Cortex of kidney (tissue), 1 donor: ENCODE results near the gene FOXA3.
"Not testable (repeated sequence)": the region's sequence is repeated elsewhere in the genome, so short reads cannot be mapped to it uniquely, and the experiment has no call there.

ENCODE experiments used
- DNase-seq: peaks from one replicate; lab custom pipeline; 2025; lab: John Stamatoyannopoulos, UW

Gene FOXA3

DNA sequence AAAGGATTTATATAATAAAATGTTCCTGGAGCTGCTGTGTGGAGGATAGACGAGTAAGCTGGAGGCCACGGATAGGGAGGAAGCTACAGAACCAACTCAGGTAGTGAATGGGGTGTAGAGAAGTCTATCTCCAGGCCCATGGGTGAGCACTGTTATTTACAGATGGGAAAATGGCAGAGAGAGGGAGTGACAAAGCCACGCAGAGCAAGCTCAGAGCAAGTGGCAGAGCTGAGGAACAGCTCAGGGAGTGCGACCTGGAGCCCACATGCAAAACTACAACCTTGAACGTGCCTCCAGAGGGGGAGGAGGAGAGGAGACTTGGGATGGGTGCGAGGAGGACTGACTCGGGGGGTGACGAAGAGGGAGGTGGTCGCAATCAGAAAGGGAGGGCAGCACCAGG is 35.6 kb upstream of the FOXA3 start:
- DNase-seq = no peak

DNA sequence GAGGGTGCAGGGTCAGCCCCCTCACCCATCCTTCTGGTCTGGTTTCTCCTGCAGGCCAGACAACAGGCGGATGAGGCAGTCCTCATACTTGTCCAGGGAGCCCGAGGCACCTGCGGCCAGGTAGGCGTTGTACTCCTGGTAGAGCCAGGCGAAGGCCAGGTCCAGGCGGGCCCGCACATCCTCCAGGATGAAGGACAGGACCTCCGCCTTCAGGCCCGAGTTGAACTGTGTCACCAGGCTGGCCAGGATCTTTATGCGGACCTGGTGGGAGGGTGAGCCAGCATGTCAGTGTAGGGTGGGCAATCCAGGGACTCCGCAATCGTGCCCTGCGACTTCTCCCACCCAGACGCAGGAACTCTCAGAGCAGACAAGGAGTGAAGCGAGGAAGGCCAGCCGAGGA is 35.2 kb upstream of the FOXA3 start:
- no peak for DNase-seq

DNA sequence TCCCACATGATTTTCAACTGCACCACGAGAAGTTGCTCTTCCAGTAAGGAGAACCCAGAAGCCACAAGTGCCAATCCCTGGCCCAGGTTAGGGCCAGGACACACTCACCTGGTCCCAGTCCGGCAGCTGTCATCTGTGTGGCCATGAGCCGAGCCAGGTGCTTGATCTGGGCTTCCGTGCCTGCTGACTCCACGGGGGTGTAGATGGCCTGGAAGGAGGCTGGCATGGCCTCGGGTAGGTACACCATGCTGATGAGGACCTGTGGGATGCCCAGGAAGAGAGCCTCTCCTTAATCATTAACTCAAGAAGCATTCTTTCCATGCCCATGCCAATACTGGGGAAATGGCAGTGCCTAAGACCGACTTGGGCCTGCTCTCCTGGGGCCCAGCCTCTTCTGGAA is 29.2 kb upstream of the FOXA3 start:
- no peak for DNase-seq

DNA sequence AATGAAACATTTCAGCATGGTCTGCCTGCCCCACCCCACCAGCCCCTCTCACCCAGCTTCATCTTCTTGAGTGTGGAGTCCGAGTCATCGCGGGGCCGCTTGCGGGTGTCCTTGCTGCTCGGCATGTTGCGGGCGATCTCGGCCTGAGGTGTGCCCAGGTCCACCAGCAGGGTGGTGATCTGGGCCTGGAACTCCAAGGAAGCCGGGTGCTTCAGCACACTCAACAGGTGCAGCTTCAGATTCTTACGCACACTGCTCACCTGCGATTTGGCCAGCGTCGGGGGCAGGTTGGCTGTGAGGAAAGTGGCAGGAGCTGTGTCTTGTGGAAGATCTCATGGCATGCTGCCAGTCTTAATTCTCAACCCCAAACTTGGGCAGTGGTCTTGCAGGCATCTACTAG is 21.9 kb upstream of the FOXA3 start:
- no peak for DNase-seq

DNA sequence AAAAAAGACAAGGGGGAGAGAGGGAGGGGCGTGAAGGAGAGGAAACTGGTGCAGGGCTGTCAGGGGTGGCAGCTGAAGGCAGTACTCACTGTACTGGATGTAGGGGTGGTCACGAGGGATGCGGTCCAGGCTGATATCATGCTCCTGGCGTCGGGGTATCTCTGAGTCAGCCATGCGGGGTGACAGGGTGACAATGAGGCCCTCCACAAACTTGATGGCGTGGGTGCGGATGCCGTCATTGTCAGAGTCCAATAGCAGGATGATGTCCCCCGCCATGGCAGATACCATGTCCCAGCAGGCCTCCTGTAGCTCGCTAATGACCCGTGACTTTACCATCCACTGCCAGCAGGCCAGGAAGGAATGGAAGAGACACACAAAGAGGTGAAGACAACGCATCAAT is 16.5 kb upstream of the FOXA3 start:
- DNase-seq = no peak

DNA sequence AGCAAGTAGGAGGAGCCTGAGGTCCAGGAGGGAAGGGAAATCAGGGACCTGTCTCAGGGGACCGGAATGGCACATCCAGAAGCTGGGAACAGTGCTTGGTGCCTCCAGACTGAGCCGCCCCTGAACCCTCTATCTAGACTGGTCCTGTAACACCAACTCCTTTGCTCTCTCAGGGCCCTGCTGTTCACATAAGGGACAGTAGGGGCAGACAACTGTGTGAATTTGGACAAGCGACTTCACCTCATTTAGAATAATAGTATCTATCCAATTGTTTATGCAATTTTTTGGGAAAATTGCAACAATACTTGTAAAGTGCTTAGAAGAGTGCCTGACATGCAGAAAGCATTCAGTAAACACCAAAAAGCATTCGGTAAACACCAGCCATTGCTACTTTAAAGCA is 15.2 kb upstream of the FOXA3 start:
- DNase-seq = no peak

DNA sequence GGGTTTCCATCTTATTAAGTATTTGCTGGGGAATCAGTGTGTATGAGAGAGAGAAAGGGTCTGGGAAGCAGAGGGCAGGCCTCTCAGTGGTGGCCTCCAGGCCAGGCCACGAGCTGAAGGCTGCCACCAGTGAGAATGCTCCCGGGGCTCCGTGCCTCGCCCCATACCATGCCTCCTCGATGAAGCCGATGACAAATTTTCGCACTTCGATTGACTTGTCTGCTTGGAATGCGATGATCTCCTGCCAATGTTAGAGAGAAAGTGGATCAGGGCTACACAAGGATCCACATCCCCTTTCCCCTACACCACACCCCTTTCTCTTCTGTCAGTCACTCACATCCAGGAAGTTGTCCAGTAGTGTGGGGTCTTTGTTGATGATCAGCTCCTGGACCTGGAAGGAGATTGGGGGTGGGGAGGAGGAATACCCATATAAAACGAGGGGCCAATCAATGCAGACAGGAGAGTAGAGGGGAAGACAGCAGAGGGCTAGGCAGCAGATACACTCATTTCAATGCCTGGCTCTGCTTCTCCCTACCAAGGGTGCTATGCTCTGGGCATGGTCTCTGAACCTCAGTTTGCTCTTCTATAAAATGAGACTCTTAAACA is 11.9 kb upstream of the FOXA3 start:
- no peak for DNase-seq

DNA sequence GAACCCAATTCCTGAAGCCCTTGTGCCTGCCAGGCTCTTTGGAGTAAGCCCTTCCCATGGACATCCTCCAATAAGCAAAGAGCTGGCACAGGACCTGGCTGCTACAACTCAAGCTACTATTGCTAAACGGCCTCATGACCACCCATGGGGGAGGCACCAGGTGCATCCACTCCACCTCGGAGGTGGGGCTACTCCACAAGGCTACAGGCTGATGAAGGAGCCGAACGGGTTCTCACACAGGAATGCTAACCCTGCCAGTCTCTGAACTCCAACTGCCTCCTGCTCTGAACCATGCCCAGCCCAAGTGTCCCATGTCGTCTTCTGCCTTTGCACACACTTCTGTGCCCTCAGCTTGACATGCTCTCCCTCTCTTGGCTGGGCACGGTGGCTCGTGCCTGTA is 11.1 kb upstream of the FOXA3 start:
- no peak for DNase-seq

DNA sequence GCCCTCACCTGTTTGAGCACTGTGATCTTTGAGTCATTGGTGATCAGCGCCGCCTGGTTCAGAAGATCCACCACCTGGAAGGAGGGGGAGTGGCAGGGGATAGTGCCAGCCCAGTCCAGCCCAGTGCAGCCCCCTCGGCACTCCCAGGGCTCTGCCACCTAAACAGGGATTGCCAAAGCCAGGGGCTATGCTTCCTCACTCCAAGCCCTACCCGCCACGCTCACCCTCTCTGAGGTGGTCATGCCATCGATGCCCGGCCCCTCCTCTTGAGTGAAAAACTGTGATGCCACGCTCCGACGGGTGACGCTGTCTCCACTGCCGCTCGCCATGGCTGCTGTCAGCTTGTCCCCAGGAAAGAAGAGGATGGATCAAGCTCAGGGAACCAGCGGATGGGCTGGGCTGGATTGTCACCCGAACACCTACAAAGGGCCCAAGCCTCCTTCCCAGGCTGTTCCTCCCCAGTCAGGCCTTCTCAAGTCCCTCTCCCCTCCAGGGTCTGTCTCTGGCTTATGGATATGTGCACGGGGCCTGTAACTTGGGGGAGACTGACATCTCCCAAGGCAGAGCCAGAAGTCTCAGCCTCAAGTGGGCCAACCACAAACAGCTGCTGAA is 9.9 kb upstream of the FOXA3 start:
- DNase-seq = no peak

DNA sequence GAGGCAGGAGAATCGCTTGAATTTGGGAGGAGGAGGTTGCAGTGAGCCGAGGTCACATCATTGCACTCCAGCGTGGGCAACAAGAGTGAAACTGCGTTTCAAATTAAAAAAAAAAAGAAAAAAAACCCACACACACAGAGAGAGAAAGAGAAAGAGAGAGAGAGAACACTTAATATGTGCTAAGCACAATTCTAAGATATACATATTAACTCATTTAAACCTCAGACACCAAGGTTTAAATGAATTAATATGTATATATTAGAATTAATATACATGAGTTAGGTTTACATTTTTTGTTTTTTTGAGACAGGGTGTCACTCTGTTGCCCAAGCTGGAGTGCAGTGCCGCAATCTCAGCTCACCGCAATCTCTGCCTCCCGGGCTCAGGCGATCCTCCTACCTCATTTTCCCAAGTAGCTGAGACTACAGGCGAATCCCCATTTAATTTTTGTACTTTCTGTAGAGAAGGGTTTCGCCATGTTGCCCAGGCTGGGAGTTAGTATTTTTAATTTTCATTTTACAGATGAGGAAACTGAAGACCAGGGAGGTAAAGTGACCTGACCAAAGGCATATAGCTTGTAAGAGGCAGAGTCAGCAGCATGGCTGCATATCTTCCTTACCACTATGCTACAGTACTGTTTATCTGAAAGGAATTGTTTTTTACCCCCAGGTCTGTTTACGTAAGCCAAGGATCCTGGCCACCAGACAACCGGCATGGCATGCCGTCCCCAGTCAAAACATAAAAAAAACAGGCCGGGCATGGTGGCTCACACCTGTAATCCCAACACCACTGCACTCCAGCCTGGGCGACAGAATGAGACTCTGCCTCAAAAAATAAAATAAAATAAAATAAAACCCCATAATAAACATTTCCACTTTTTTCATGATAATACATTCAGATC is 3.5 kb upstream of the FOXA3 start:
- DNase-seq = no peak

DNA sequence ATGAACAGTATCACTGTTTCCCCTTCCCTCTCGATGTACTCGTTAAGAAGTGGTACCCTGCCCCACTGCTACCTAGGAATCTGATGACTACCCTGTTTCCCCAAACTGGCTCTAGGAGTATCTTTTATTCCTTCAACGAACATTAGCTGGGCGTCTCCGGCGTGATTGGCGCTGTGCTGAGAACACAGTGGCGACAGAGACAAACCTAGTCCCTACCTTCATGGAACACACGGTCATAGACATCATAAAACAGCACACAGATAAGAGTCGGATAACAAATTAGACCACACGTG is 1.9 kb upstream of the FOXA3 start:
- no peak for DNase-seq

DNA sequence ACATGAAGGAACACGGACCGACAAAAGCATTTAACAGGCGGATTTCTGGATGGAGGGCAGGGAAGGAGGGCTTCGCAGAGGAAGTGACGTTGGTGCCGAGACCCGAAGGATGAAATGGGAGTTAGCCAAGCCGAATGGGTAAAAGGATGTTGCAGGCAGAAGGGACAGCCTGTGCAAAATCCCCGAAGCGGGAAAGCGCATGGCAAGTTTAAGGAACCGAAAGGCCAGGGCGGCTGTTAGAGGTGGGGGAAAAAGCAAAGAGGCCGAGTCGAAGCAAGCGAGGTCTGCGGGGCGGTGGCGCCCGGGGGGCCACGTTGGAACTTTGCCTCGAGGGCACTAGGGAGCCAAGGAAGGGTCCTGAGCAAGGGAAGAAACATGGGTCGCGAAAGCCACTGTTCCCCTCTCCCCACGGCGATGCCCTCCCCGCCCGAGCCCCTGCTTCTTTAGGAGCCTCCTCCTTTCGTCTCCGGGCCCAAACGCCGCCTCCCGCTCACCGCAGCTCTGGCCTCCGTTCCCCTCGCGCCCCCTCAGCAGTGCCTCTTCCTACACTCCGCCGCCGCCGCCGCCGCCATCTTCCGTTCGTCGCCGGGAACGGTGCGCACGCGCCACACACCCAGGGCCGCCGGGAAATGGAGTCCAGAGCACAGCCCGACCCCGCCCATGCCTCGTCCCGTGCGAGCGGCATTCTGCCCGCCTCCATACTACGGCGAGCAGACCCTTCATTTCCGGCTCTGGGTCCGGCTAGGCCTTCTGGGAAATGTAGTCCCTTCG is 1.4 kb upstream of the FOXA3 start, which contains the start of gene SYMPK:
Gene SYMPK (minus strand): TSS at position 584 of the 771 bp plus-strand sequence. CDS start 8,652 bp downstream, outside the sequence.
- DNase-seq = peak; percentile 91

DNA sequence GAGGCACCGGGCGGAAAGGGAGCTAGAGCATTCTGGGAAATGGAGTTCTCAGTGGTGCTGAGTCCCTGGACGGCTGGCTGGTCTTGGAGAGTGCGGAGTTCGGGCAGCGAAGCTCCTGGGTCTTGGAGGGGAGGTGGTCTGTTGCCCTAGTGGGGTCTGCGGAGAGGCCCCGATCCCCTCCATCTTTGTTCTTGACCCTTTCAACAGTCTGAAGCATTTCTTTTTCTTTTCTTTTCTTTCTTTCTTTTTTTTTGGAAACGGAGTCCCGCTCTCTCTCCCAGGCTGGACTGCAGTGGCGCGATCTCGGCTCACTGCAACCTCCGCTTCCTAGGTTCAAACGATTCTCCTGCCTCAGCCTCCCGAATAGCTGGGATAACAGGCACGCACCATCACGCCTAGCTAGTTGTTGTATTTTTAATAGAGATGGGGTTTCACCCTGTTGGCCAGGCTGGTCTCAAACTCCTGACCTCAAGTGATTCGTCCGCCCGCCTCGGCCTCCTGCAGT is 739 bp upstream of the FOXA3 start:
- DNase-seq = no peak

DNA sequence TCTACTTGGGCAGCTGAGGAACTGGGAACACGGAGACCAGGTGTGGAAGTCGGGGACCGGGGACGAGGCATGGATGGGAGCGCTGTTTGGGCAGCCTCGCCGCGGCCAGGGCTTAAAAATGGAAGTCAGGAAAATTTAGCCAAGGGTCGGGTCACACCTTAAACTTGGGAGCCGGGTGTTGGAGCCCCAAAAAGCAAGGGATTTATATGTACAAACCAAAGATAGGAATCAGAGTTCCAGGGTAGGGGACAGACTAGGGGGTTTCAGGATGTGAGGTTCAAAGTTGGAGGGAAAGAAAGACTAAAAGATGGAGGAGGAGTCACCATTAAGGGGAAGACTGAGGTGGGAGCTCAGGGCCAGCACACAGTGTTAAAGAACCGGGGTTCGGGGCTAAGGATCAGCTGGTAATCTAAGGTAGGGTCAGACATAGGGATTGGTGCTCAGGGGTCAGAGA is 530 bp downstream of the FOXA3 start:
- no peak for DNase-seq

DNA sequence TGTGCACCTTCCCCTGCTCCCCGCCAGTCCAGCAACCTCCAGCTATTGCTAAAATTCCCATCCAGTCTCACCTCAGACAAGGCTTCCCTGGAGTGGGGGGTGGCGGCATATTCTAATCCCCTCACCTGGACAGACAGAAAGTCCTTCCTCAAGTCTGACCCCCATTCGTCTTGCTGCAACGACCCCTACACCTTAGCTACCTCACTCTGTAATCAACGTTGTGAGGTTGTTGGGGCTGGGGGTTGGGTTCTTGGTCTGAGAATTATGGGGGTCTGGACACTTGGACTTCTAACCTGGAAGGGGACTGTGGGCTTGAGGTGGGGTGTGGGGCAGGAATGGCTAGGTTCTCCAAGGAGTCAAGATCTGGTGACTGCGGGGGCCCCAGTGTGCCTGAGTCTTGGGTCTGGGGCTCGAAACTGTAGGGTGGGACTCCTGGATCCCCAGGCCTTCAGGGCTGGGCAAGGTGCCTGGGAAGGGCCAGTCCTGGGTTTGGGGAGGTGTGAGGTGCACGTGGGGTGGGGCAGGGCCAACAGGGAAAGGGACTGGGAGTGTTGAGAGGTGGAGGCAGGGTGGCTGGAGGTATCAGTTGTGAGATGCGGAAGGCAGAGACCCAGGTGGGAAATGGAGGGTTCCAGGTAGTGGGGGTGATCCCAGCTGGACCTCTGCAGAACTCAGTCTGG is 1.3 kb downstream of the FOXA3 start:
- DNase-seq = no peak

DNA sequence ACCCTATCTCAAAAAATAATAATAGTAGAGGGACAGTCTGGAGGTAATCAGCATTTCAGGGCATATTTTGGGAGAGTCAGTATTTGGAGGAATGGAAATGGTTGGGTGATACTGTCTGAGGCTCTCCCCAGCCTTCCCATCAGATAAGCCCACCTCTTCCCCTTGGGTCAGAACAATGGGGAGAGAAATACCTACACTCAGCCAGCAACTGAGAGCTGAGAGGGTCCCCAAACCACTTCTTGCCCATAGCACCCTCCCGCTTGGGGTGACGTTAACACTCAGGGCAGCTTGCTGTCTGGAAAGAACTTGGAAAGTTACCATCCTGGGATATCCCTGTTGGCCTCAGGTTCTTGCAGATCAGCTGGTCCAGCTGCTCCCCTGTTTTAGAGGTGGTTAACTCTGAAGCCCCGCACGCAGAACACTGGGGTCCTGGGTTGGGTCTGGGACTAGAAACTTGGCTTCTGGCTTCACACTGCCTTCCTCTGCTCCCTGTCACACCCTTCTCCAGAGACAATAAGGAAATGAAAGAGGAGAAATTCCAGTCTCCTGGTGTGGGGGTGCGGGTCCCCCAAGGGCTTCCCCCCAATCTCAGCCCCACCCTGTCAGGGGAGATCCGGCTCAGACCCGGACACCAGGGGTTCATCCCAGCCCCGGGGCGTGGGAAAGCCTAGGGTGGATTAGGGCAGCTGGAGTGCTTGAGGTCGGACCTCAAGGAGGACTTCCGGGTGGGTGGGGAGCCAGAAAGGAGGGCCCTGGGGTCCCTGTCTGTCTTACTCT is 2.5 kb downstream of the FOXA3 start:
- DNase-seq = no peak

DNA sequence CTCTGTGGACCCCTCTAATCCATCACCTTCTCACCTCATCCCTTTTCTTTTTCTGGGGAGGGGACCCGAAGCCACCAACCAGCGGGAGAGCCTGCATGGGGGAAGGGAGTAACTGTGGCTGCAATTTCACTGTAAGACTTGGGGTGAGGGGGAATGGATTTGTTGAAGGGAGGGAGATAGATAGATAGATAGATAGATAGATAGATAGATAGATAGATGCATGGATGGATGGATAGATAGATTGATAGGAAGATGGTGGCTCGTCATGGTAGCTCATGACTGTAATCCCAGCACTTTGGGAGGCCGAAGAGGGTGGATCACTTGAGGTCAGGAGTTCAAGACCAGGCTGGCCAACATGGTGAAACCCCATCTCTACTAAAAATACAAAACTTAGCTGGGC is 3.1 kb downstream of the FOXA3 start:
- not testable (repeated sequence) for DNase-seq

DNA sequence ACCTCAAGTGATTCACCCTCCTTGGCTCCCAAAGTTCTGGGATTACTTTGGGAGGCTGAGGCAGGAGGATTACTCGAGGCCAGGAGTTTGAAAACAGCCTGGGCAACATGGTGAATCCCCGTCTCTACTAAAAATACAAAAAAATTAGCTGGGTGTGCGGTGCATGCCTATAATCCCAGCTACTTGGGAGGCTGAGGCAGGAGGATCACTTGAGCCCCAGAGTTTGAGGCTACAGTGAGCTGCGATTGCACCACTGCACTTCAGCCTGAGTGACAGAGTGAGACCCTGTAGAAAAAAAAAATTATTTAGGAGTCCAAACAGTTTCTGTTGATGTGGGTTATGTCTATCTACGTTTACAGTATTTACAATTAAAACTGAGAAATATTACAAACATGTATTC is 6.7 kb downstream of the FOXA3 start:
- no peak for DNase-seq

DNA sequence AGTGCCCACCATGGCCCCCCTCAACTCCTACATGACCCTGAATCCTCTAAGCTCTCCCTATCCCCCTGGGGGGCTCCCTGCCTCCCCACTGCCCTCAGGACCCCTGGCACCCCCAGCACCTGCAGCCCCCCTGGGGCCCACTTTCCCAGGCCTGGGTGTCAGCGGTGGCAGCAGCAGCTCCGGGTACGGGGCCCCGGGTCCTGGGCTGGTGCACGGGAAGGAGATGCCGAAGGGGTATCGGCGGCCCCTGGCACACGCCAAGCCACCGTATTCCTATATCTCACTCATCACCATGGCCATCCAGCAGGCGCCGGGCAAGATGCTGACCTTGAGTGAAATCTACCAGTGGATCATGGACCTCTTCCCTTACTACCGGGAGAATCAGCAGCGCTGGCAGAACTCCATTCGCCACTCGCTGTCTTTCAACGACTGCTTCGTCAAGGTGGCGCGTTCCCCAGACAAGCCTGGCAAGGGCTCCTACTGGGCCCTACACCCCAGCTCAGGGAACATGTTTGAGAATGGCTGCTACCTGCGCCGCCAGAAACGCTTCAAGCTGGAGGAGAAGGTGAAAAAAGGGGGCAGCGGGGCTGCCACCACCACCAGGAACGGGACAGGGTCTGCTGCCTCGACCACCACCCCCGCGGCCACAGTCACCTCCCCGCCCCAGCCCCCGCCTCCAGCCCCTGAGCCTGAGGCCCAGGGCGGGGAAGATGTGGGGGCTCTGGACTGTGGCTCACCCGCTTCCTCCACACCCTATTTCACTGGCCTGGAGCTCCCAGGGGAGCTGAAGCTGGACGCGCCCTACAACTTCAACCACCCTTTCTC is 8.2 kb downstream of the FOXA3 start:
- no peak for DNase-seq

DNA sequence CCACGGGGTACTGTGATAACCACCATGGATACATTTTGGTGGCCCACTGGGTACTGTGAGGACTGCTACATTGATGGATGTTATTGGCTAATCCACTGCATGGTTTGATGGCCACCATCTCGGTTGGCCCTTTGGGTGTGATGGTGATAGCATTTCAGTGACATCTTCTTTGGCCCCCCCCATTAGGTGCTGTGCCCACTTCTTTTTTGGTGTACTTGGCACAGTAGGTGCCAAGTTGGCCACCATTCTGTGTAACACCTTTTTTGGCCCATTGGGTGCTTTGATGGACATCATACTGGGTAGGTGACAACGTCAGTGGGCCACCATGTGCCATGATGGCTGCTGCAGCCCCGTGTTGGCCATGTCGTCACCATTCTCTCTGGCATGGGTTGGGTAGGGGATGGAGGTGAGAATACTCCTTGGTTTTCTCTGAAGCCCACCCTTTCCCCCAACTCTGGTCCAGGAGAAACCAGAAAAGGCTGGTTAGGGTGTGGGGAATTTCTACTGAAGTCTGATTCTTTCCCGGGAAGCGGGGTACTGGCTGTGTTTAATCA is 9.2 kb downstream of the FOXA3 start:
- DNase-seq = no peak
